Aorta (tissue), 5 donors: Measurements from ENCODE around the gene PTK7. TPM values are rescaled to one million over a fixed set of nuclear protein-coding genes. Genes with fewer than 3 reads are reported as not detected.
"Not testable (repeated sequence)": the region's sequence is repeated elsewhere in the genome, so short reads cannot be mapped to it uniquely, and the experiment has no call there.

Experiments
- ATAC-seq: fragments of 200-7000 bp; cut with Tn5 transposase; one replicate; pipeline ENCODE4 v1.9.1; 2022; ENCODE audit warnings: moderate library complexity; ENCODE audit not compliant: low FRiP score
- DNase-seq, 2 donors: peaks; one replicate each; pipeline ENCODE4 v3.0.0-alpha.2; 2020
- H3K27ac ChIP-seq, 2 donors: one replicate each; pipeline ENCODE4 v1.5.1; 2013; ENCODE audit warnings: low read length in 2 of 2, mild to moderate bottlenecking in 2 of 2, moderate library complexity in 2 of 2, control low read depth in 1 of 2, inconsistent platforms in 1 of 2, low read depth in 1 of 2
- H3K27me3 ChIP-seq, 2 donors: one replicate each; pipeline ENCODE4 v1.6.1; 2013; ENCODE audit warnings: control low read depth in 1 of 2, low read length in 1 of 2, mild to moderate bottlenecking in 1 of 2, moderate library complexity in 1 of 2; ENCODE audit not compliant: insufficient read depth in 2 of 2, control insufficient read depth in 1 of 2
- H3K36me3 ChIP-seq, 2 donors: one replicate each; pipeline ENCODE4 v1.6.1; 2013; ENCODE audit warnings: control low read depth in 1 of 2, low read length in 1 of 2, mild to moderate bottlenecking in 1 of 2; ENCODE audit not compliant: insufficient read depth in 2 of 2, control insufficient read depth in 1 of 2
- H3K4me1 ChIP-seq, 2 donors: one replicate each; pipeline ENCODE4 v1.6.1; 2013; ENCODE audit warnings: low read length in 2 of 2, control low read depth in 1 of 2, mild to moderate bottlenecking in 1 of 2, moderate library complexity in 1 of 2; ENCODE audit not compliant: insufficient read depth in 2 of 2, control insufficient read depth in 1 of 2
- H3K4me3 ChIP-seq, 2 donors: one replicate each; pipeline ENCODE4 v1.5.1; 2013; ENCODE audit warnings: low read length in 2 of 2, control low read depth in 1 of 2, mild to moderate bottlenecking in 1 of 2
- H3K9me3 ChIP-seq: one replicate; pipeline ENCODE4 v1.6.1; 2013; ENCODE audit warnings: mild to moderate bottlenecking, low read length; ENCODE audit not compliant: control insufficient read depth
- WGBS, 2 donors: extraction: QIAGEN DNeasy Blood & Tissue Kit; methylation state at CpG; one replicate each; pipeline ENCODE4 v1.1.7; 2013; 5-methylcytosine and 5-hydroxymethylcytosine counted together
- intact Hi-C, 2 donors: fragments of 100-400 bp; cut with DNase I; formaldehyde crosslinking; loops; one replicate each; pipeline versions ENCODE4 v1.14.2 to v1.15.0; 2022
- polyA plus RNA-seq, 2 donors: library from polyadenylated mRNA; stranded (reverse); fragments of 200-250 nt; gene quantifications; one replicate each; pipeline ENCODE4 v1.2.3, GENCODE V29; 2013
- total RNA-seq, 2 donors: library from RNA; stranded (reverse); fragmentation: NEBNext Ultra II Directional; extraction: Animal tissue kit (Norgen Biotek cat#: 25700); gene quantifications; one replicate each; pipeline ENCODE4 v1.2.1, GENCODE V29; 2021
- donor health status: healthy with polysubstance abuse.
- donor health status: Bipolar disorder and iron deficiency.
- donor health status: DM: no; HTN: no; CAD: no.
- donor health status: DM: no; HTN: no; CAD: no.
- donor health status: DM: yes; HTN: yes; CAD: no.

PTK7 gene
- total and polyA plus RNA-seq, 4 donors: 0.13 to 9.6 (median 5.0) TPM

DNA sequence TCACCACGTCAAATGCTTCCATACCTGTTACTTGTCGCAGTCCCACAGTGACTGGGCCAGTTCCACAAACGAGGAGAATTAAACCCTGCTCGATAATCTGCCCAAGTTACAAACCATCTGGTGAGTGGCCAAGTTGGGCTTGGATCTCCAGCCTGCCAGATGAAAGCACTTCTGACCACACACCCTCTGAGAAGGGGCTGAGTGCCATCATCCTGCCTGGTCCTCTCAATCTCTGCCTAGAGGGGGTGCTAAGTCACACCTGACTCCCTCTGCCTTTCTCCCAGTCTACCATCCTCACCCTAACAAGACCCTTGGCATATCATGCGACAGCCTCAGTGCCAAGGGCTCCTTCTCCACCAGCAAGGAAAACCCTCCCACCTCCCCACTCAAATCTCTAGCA, 38.9 kb upstream of the PTK7 start:
- H3K4me3 ChIP-seq: no peak overlapping the region
- no peaks in the 10 kb centered on the region for H3K9me3 ChIP-seq
- intact Hi-C loops: no loop called here
- 73 to 75% methylated on average over 5 of the region's 5 CpGs for WGBS, 2 donors
- peaks cover 2% of the 10 kb centered on the region in 2 donors for H3K36me3 ChIP-seq
- DNase-seq (peak in 1 of 2 donors; percentile 33), ATAC-seq (no peak)
- H3K27me3 ChIP-seq: no peaks in the 10 kb centered on the region
- no peaks in the 10 kb centered on the region for H3K4me1 ChIP-seq
- H3K27ac ChIP-seq: no peak overlapping the region

GRCh38 chr6:43037706-43038105, 38.4 kb upstream of the PTK7 start:
- ATAC-seq (no peak), DNase-seq (peak in 1 of 2 donors; percentile 52)
- H3K36me3 ChIP-seq: peaks cover 0 to 2% of the 10 kb centered on the region in 2 donors
- intact Hi-C loops: no loop called here
- 89 to 94% methylated on average over 6 to 9 of the region's 9 CpGs for WGBS, 2 donors
- H3K9me3 ChIP-seq: no peaks in the 10 kb centered on the region
- no peaks in the 10 kb centered on the region for H3K4me1 ChIP-seq
- H3K27ac ChIP-seq: no peak overlapping the region
- H3K4me3 ChIP-seq: no peak overlapping the region
- H3K27me3 ChIP-seq: no peaks in the 10 kb centered on the region

- no peak overlapping the region for H3K4me3 ChIP-seq
- H3K27ac ChIP-seq: no peak overlapping the region
- peaks cover 0 to 2% of the 10 kb centered on the region in 2 donors for H3K36me3 ChIP-seq
- no peak for ATAC-seq
- no peaks in the 10 kb centered on the region for H3K4me1 ChIP-seq
- H3K27me3 ChIP-seq: no peaks in the 10 kb centered on the region
- WGBS, 2 donors: 77 to 87% methylated on average over 9 of the region's 9 CpGs
- DNase-seq: peak in 1 of 2 donors; percentile 54
- no peaks in the 10 kb centered on the region for H3K9me3 ChIP-seq
- intact Hi-C loops: no loop called here
Measured at GRCh38 chr6:43038727-43039126, 37.4 kb upstream of the PTK7 start.

DNA sequence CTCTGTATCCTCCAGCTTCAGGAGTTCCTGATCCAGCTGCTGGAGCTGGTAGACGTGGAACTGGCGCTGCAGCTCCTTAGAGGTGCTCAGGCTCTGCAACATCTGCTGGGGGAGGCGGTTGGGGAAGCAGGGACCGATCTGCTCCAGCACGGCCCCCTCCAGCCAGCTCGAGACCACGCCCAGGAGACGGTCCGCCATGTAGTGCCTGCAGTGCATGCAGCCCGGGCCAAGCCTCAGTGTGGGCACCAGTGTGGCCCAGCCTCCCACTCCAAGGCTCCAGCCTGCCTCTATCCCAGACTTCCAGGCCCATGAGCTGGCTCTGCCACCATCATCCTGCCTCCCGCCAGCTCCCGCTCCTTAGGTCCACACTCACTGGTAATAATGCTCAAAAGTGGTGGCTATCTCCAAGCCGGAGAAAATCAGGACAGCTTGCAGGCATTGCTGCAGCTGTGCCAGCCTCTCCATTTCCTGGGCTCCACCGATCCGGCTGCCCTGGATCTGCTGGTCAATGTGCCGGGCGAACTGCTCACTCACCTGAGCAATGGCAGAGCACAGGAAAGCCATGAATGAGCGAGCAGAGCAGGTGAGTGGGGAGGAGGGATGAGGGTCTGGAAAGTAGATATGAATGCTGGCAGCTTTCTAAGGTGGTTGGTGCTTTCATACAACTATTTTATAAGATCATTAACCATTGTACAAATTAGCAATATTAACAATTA, 35.4 kb upstream of the PTK7 start:
- H3K4me1 ChIP-seq: no peaks in the 10 kb centered on the region
- H3K27me3 ChIP-seq: no peaks in the 10 kb centered on the region
- H3K36me3 ChIP-seq: no peaks in the 10 kb centered on the region
- no peaks in the 10 kb centered on the region for H3K9me3 ChIP-seq
- no peak overlapping the region for H3K4me3 ChIP-seq
- peak in 1 of 2 donors; percentile 71 for DNase-seq
- no peak overlapping the region for H3K27ac ChIP-seq
- intact Hi-C loops: no loop called here
- ATAC-seq: no peak
- 90 to 94% methylated on average over 18 of the region's 18 CpGs for WGBS, 2 donors

DNA sequence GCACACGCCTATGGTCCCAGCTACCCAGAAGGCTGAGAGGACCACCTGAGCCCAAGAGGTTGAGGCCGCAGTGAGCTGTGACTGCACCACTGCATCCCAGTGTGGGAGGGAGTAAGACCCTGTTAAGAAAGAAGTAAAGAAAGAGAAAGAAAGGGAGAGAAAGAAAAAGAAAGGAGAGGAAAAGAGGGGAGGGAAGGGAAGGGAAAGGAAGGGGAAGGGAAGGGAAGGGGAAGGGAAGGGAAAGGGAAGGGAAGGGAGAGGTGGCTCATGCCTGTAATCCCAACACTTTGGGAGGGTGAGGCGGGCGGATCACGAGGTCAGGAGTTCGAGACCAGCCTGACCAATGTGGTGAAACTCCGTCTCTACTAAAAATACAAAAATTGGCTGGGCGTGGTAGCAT, 34.6 kb upstream of the PTK7 start:
- intact Hi-C loops, H3K27me3 ChIP-seq, H3K36me3 ChIP-seq, ATAC-seq, H3K27ac ChIP-seq, H3K4me3 ChIP-seq, H3K9me3 ChIP-seq, H3K4me1 ChIP-seq: not testable (repeated sequence)
- peak in 1 of 2 donors; percentile 59 for DNase-seq
- WGBS, 2 donors: 87 to 89% methylated on average over 5 to 8 of the region's 8 CpGs

GRCh38 chr6:43043310-43043709, 32.8 kb upstream of the PTK7 start:
- Histone ChIP-seq H3K4me1 (no peaks in the 10 kb centered on the region), H3K27me3 (no peaks in the 10 kb centered on the region), H3K36me3 (peaks cover 0 to 2% of the 10 kb centered on the region in 2 donors), H3K27ac (no peak overlapping the region), H3K4me3 (no peak overlapping the region), H3K9me3 (no peaks in the 10 kb centered on the region)
- WGBS, 2 donors: 91 to 92% methylated on average over 9 of the region's 9 CpGs
- peak in 1 of 2 donors; percentile 74 for DNase-seq
- intact Hi-C loops: no loop called here
- no peak for ATAC-seq

DNA sequence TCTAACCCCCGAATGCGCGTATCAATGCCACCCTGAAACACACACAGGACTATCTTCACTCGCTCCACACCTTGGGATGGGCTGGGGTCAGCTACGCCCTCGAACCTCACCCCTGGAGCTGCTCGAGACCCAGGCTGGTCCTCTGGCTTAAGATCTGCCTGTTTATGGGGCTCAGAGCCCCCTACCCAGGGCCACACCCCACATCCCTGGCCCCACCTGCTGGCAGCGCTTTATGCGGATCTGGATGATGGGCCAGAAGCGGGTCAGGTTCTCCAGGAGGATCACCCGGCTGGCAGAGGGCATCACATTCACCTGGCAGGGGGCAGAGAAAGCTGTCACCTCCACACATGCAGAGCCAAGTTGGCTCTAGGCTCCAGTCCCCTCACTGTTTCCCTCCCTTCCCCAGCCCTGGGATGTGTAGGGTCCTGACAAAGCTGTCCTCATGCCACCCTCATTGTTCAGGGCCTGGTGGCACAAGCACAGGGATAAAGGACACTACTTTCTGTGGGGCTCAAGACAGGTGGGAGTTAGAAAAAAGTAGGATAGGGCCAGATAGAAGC, 30.7 kb upstream of the PTK7 start:
- DNase-seq (peak in 1 of 2 donors; percentile 59), ATAC-seq (no peak)
- Histone ChIP-seq H3K36me3 (peaks cover 0 to 5% of the 10 kb centered on the region in 2 donors), H3K27me3 (no peaks in the 10 kb centered on the region), H3K4me1 (no peaks in the 10 kb centered on the region), H3K4me3 (no peak overlapping the region), H3K9me3 (no peaks in the 10 kb centered on the region), H3K27ac (no peak overlapping the region)
- intact Hi-C loops: no loop called here
- 90 to 91% methylated on average over 11 of the region's 11 CpGs for WGBS, 2 donors

- intact Hi-C loops: no loop called here
- Histone ChIP-seq H3K36me3 (peaks cover 0 to 5% of the 10 kb centered on the region in 2 donors), H3K4me3 (no peak overlapping the region), H3K9me3 (no peaks in the 10 kb centered on the region), H3K4me1 (no peaks in the 10 kb centered on the region), H3K27ac (no peak overlapping the region), H3K27me3 (no peaks in the 10 kb centered on the region)
- WGBS, 2 donors: 82 to 91% methylated on average over 7 of the region's 7 CpGs
- peak in 1 of 2 donors; percentile 46 for DNase-seq
- no peak for ATAC-seq
Measured at GRCh38 chr6:43047998-43048397, 28.1 kb upstream of the PTK7 start.

GRCh38 chr6:43050981-43051380, 25.1 kb upstream of the PTK7 start:
- Histone ChIP-seq H3K9me3 (no peaks in the 10 kb centered on the region), H3K27ac (no peak overlapping the region), H3K4me3 (no peak overlapping the region), H3K4me1 (no peaks in the 10 kb centered on the region), H3K36me3 (peaks cover 0 to 7% of the 10 kb centered on the region in 2 donors), H3K27me3 (no peaks in the 10 kb centered on the region)
- ATAC-seq: no peak
- no peak for DNase-seq
- intact Hi-C loops: loop anchor here in 1 of 2 donors (5.0 kb wide), 1 partner anchor 124 kb away; the partner anchor contains the start of gene CNPY3
- WGBS, 2 donors: 92 to 95% methylated on average over 17 of the region's 17 CpGs
